ENCODE data around the gene PSMD1. TPM values are rescaled to one million over a fixed set of nuclear protein-coding genes. Genes with fewer than 3 reads are reported as not detected.

The PSMD1 gene
- total and polyA plus RNA-seq, 12 donors, result 39.8 to 113 (median 94.0) TPM

- 39 to 47% methylated on average over 12 of the region's 12 CpGs for WGBS, 2 donors
- Histone ChIP-seq H3K36me3 (no peaks in the 10 kb centered on the region), H3K4me1 (peaks cover 9 to 62% (median 41%) of the 10 kb centered on the region in 9 donors), H3K27ac (peak overlapping the region in 9 of 10 donors; percentile 12 to 84 (median 56)), H3K4me3 (no peak overlapping the region), H3K9me3 (no peaks in the 10 kb centered on the region), H3K27me3 (no peaks in the 10 kb centered on the region)
- DNase-seq (peak; percentile 69 to 79), ATAC-seq (peak; percentile 72 to 94 (median 84))
- TF ChIP-seq, protein P1, sequence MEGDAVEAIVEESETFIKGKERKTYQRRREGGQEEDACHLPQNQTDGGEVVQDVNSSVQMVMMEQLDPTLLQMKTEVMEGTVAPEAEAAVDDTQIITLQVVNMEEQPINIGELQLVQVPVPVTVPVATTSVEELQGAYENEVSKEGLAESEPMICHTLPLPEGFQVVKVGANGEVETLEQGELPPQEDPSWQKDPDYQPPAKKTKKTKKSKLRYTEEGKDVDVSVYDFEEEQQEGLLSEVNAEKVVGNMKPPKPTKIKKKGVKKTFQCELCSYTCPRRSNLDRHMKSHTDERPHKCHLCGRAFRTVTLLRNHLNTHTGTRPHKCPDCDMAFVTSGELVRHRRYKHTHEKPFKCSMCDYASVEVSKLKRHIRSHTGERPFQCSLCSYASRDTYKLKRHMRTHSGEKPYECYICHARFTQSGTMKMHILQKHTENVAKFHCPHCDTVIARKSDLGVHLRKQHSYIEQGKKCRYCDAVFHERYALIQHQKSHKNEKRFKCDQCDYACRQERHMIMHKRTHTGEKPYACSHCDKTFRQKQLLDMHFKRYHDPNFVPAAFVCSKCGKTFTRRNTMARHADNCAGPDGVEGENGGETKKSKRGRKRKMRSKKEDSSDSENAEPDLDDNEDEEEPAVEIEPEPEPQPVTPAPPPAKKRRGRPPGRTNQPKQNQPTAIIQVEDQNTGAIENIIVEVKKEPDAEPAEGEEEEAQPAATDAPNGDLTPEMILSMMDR (IDR thresholded peaks at IDR 0.05), result no peak
- intact Hi-C loops (cut with DNase I), result no loop called here
Measured at GRCh38 chr2:231181860-231182512, 125.3 kb downstream of the PSMD1 start.

- WGBS, 2 donors, result 80 to 85% methylated on average over 8 of the region's 8 CpGs
- ATAC-seq, result no peak
- TF ChIP-seq, protein P1 (IDR thresholded peaks at IDR 0.05), result no peak
Measured at GRCh38 chr2:231182513-231182899, 125.8 kb downstream of the PSMD1 start.

GRCh38 chr2:231183851-231184250 is 127.2 kb downstream of the PSMD1 start:
- WGBS, 2 donors, result 87 to 89% methylated on average over 8 of the region's 8 CpGs
- Histone ChIP-seq H3K27ac (peak overlapping the region in 2 of 10 donors; percentile 95 to 97), H3K36me3 (no peaks in the 10 kb centered on the region), H3K9me3 (no peaks in the 10 kb centered on the region), H3K4me3 (no peak overlapping the region), H3K27me3 (no peaks in the 10 kb centered on the region), H3K4me1 (peaks cover 9 to 69% (median 45%) of the 10 kb centered on the region in 9 donors)
- TF ChIP-seq, protein P1 (IDR thresholded peaks at IDR 0.05), result no peak
- DNase-seq, result no peak
- intact Hi-C loops (cut with DNase I), result no loop called here
- ATAC-seq, result no peak

More at GRCh38 chr2:231182513-231182899, 125.8 kb downstream of the PSMD1 start:
- Histone ChIP-seq H3K4me3 (no peak overlapping the region), H3K27me3 (no peaks in the 10 kb centered on the region), H3K36me3 (no peaks in the 10 kb centered on the region), H3K9me3 (no peaks in the 10 kb centered on the region), H3K4me1 (peaks cover 9 to 67% (median 43%) of the 10 kb centered on the region in 9 donors), H3K27ac (peak overlapping the region in 9 of 10 donors; percentile 12 to 84 (median 56))
- intact Hi-C loops (cut with DNase I), result no loop called here
- DNase-seq, result no peak

- DNase-seq, result no peak
- H3K27ac ChIP-seq, result peak overlapping the region in 4 of 10 donors; percentile 42 to 97 (median 94)
- H3K36me3 ChIP-seq, result no peaks in the 10 kb centered on the region
- H3K9me3 ChIP-seq, result no peaks in the 10 kb centered on the region
- H3K27me3 ChIP-seq, result no peaks in the 10 kb centered on the region
- ATAC-seq, result no peak
- 98 to 99% methylated on average over 4 of the region's 4 CpGs for WGBS, 2 donors
- TF ChIP-seq, protein P1 (IDR thresholded peaks at IDR 0.05), result no peak
- peaks cover 9 to 69% (median 43%) of the 10 kb centered on the region in 9 donors for H3K4me1 ChIP-seq
- H3K4me3 ChIP-seq, result no peak overlapping the region
- intact Hi-C loops (cut with DNase I), result no loop called here
Measured at GRCh38 chr2:231184319-231184718, 127.7 kb downstream of the PSMD1 start.
